ENCODE data around the gene POMZP3.
"Not testable (repeated sequence)": the region's sequence is repeated elsewhere in the genome, so short reads cannot be mapped to it uniquely, and the experiment has no call there.

Gene POMZP3

GRCh38 chr7:76591033-76591432, 36.0 kb downstream of the POMZP3 start:
- H3K36me3 ChIP-seq (ENCODE audit: insufficient read depth, low read length); H2AFZ ChIP-seq (ENCODE audit: low read length); H3F3A ChIP-seq (ENCODE audit: low read depth); H3K79me2 ChIP-seq (ENCODE audit: insufficient read depth, low read length); H3K9me2 ChIP-seq (replicated peaks; ENCODE audit: low read depth, low read length); H3K9me3 ChIP-seq (ENCODE audit: insufficient read depth, low read depth, low read length); H4K20me1 ChIP-seq (ENCODE audit: insufficient read depth, low read length, poor library complexity, severe bottlenecking); H3K27me3 ChIP-seq (ENCODE audit: insufficient read depth, low read length, poor library complexity, severe bottlenecking): not testable (repeated sequence)
- Histone ChIP-seq H3K4me3 (ENCODE audit: low read length, poor library complexity, severe bottlenecking) (peak overlapping the region; percentile 37), H3K4me1 (ENCODE audit: insufficient read depth, low read length, poor library complexity, severe bottlenecking) (peaks cover 28% of the 10 kb centered on the region), H3K9ac (ENCODE audit: low read depth, low read length, poor library complexity, severe bottlenecking) (peak overlapping the region; percentile 59), H3K4me2 (ENCODE audit: low read depth, low read length, poor library complexity, severe bottlenecking) (peak overlapping the region; percentile 77)

- H3K4me1 ChIP-seq (ENCODE audit: insufficient read depth, low read length, poor library complexity, severe bottlenecking) = peaks cover 31% of the 10 kb centered on the region
- not testable (repeated sequence) for H3K9me2 ChIP-seq (replicated peaks; ENCODE audit: low read depth, low read length); H2AFZ ChIP-seq (ENCODE audit: low read length); H3K36me3 ChIP-seq (ENCODE audit: insufficient read depth, low read length); H4K20me1 ChIP-seq (ENCODE audit: insufficient read depth, low read length, poor library complexity, severe bottlenecking); H3F3A ChIP-seq (ENCODE audit: low read depth); H3K4me3 ChIP-seq (ENCODE audit: low read length, poor library complexity, severe bottlenecking); H3K9ac ChIP-seq (ENCODE audit: low read depth, low read length, poor library complexity, severe bottlenecking); H3K27me3 ChIP-seq (ENCODE audit: insufficient read depth, low read length, poor library complexity, severe bottlenecking); H3K9me3 ChIP-seq (ENCODE audit: insufficient read depth, low read depth, low read length)
- peaks cover 16% of the 10 kb centered on the region; the same call in 1 of the 2 replicates for H3K79me2 ChIP-seq (ENCODE audit: insufficient read depth, low read length)
- peak overlapping the region; percentile 32 for H3K4me2 ChIP-seq (ENCODE audit: low read depth, low read length, poor library complexity, severe bottlenecking)
These were observed 38.5 kb downstream of the POMZP3 start for GRCh38 chr7:76588586-76588985.

- H3K79me2 ChIP-seq (ENCODE audit: insufficient read depth, low read length) = peaks cover 16% of the 10 kb centered on the region; the same call in 1 of the 2 replicates
- not testable (repeated sequence) for H3K36me3 ChIP-seq (ENCODE audit: insufficient read depth, low read length); H3K4me3 ChIP-seq (ENCODE audit: low read length, poor library complexity, severe bottlenecking); H3F3A ChIP-seq (ENCODE audit: low read depth); H2AFZ ChIP-seq (ENCODE audit: low read length); H3K27me3 ChIP-seq (ENCODE audit: insufficient read depth, low read length, poor library complexity, severe bottlenecking); H3K9me3 ChIP-seq (ENCODE audit: insufficient read depth, low read depth, low read length); H3K4me2 ChIP-seq (ENCODE audit: low read depth, low read length, poor library complexity, severe bottlenecking); H4K20me1 ChIP-seq (ENCODE audit: insufficient read depth, low read length, poor library complexity, severe bottlenecking); H3K9me2 ChIP-seq (replicated peaks; ENCODE audit: low read depth, low read length); H3K9ac ChIP-seq (ENCODE audit: low read depth, low read length, poor library complexity, severe bottlenecking)
- peaks cover 27% of the 10 kb centered on the region for H3K4me1 ChIP-seq (ENCODE audit: insufficient read depth, low read length, poor library complexity, severe bottlenecking)
These were observed 40.3 kb downstream of the POMZP3 start for GRCh38 chr7:76586585-76587315.

GRCh38 chr7:76583636-76584281, 43.3 kb downstream of the POMZP3 start:
- not testable (repeated sequence) for H3K36me3 ChIP-seq (ENCODE audit: insufficient read depth, low read length); H4K20me1 ChIP-seq (ENCODE audit: insufficient read depth, low read length, poor library complexity, severe bottlenecking); H3K4me3 ChIP-seq (ENCODE audit: low read length, poor library complexity, severe bottlenecking); H3K27me3 ChIP-seq (ENCODE audit: insufficient read depth, low read length, poor library complexity, severe bottlenecking); H3K9ac ChIP-seq (ENCODE audit: low read depth, low read length, poor library complexity, severe bottlenecking); H3K9me2 ChIP-seq (replicated peaks; ENCODE audit: low read depth, low read length); H3F3A ChIP-seq (ENCODE audit: low read depth); H2AFZ ChIP-seq (ENCODE audit: low read length); H3K9me3 ChIP-seq (ENCODE audit: insufficient read depth, low read depth, low read length)
- peak overlapping the region; percentile 39 for H3K4me2 ChIP-seq (ENCODE audit: low read depth, low read length, poor library complexity, severe bottlenecking)
- H3K79me2 ChIP-seq (ENCODE audit: insufficient read depth, low read length) = peaks cover 16% of the 10 kb centered on the region; the same call in 1 of the 2 replicates
- peaks cover 19% of the 10 kb centered on the region for H3K4me1 ChIP-seq (ENCODE audit: insufficient read depth, low read length, poor library complexity, severe bottlenecking)

DNA sequence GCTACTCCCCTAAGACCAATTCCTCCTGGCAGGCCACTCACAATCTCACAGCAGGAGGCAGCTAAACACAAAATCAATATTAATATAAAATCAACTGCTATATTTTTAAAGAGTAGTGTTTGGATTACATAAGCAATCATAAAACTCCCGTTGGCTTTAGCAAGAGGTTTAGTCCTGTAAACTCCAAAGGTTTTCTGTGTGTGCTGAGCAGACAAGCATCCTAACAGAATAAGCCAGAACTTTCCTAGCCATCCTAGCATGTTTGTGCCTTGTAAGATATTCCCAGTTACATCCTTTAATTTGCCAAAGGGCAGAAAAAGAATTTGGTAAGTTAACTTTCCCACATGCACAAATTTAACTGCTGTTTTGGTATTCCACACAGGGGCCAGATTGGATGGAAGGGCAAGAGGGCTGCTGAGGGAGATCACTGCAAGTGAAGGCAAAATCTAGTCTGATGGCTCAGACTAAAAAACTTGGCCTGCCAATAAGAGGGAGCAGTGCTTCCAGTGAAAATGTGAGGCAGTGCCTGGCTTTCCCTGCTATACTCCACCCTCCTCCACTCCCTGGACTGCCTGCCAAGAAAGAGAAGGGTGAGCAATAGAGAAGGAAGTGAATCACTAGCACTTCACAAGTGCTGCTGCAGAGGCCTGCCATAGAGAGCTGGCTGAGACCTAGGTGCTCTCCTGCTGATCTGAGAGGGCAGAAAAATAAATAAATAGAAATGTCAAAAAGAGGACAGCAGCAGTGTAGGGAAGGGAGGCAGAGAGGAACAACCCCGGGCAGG, 44.0 kb downstream of the POMZP3 start:
- H3K9me3 ChIP-seq (ENCODE audit: insufficient read depth, low read depth, low read length); H3K36me3 ChIP-seq (ENCODE audit: insufficient read depth, low read length); H2AFZ ChIP-seq (ENCODE audit: low read length); H3K9ac ChIP-seq (ENCODE audit: low read depth, low read length, poor library complexity, severe bottlenecking); H4K20me1 ChIP-seq (ENCODE audit: insufficient read depth, low read length, poor library complexity, severe bottlenecking); H3F3A ChIP-seq (ENCODE audit: low read depth); H3K9me2 ChIP-seq (replicated peaks; ENCODE audit: low read depth, low read length); H3K27me3 ChIP-seq (ENCODE audit: insufficient read depth, low read length, poor library complexity, severe bottlenecking); H3K4me3 ChIP-seq (ENCODE audit: low read length, poor library complexity, severe bottlenecking): not testable (repeated sequence)
- Histone ChIP-seq H3K4me2 (ENCODE audit: low read depth, low read length, poor library complexity, severe bottlenecking) (peak overlapping the region; percentile 39), H3K79me2 (ENCODE audit: insufficient read depth, low read length) (peaks cover 16% of the 10 kb centered on the region; the same call in 1 of the 2 replicates), H3K4me1 (ENCODE audit: insufficient read depth, low read length, poor library complexity, severe bottlenecking) (peaks cover 15% of the 10 kb centered on the region)

- not testable (repeated sequence) for H2AFZ ChIP-seq (ENCODE audit: low read length); H3K27me3 ChIP-seq (ENCODE audit: insufficient read depth, low read length, poor library complexity, severe bottlenecking); H3K9me2 ChIP-seq (replicated peaks; ENCODE audit: low read depth, low read length); H3K79me2 ChIP-seq (ENCODE audit: insufficient read depth, low read length); H3K4me1 ChIP-seq (ENCODE audit: insufficient read depth, low read length, poor library complexity, severe bottlenecking); H4K20me1 ChIP-seq (ENCODE audit: insufficient read depth, low read length, poor library complexity, severe bottlenecking); H3F3A ChIP-seq (ENCODE audit: low read depth); H3K4me3 ChIP-seq (ENCODE audit: low read length, poor library complexity, severe bottlenecking); H3K9ac ChIP-seq (ENCODE audit: low read depth, low read length, poor library complexity, severe bottlenecking); H3K36me3 ChIP-seq (ENCODE audit: insufficient read depth, low read length); H3K9me3 ChIP-seq (ENCODE audit: insufficient read depth, low read depth, low read length); H3K4me2 ChIP-seq (ENCODE audit: low read depth, low read length, poor library complexity, severe bottlenecking)
These were observed 51.0 kb downstream of the POMZP3 start for GRCh38 chr7:76575919-76576655.

DNA sequence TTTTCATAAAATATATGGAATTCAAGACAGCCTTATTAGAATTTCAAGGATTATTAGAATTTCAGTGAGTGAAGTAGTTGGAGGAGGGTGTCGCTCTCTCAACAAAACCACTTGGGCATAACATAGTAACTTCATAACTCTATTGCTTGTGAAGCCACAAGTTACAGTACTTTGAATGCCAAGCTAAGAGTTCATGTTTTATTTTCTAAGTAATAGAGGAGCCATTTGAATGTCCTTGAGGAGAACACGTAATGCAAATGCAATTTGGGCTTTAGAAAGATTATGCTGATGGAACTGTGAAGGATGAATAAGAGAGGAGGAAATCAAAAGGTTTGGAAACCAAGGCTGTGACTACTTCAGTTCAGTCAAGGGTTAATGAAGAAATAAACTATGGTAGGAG, 51.6 kb downstream of the POMZP3 start:
- H3K4me1 ChIP-seq (ENCODE audit: insufficient read depth, low read length, poor library complexity, severe bottlenecking); H3K27me3 ChIP-seq (ENCODE audit: insufficient read depth, low read length, poor library complexity, severe bottlenecking); H3K4me3 ChIP-seq (ENCODE audit: low read length, poor library complexity, severe bottlenecking); H3K9me3 ChIP-seq (ENCODE audit: insufficient read depth, low read depth, low read length); H3K9ac ChIP-seq (ENCODE audit: low read depth, low read length, poor library complexity, severe bottlenecking); H3K4me2 ChIP-seq (ENCODE audit: low read depth, low read length, poor library complexity, severe bottlenecking); H3K36me3 ChIP-seq (ENCODE audit: insufficient read depth, low read length); H3K9me2 ChIP-seq (replicated peaks; ENCODE audit: low read depth, low read length); H3K79me2 ChIP-seq (ENCODE audit: insufficient read depth, low read length); H4K20me1 ChIP-seq (ENCODE audit: insufficient read depth, low read length, poor library complexity, severe bottlenecking); H3F3A ChIP-seq (ENCODE audit: low read depth); H2AFZ ChIP-seq (ENCODE audit: low read length): not testable (repeated sequence)

Data from Loucy (cell line).